Measurements from ENCODE around the gene CAPN11. TPM values are rescaled to one million over a fixed set of nuclear protein-coding genes. Genes with fewer than 3 reads are reported as not detected.

The CAPN11 gene
- total RNA-seq, 1 experiment from 2014 or later, result 0.28 TPM

- H3K27me3 ChIP-seq (ENCODE audit: insufficient read depth, low read length), result no peaks in the 10 kb centered on the region
- H2AK5ac ChIP-seq (ENCODE audit: insufficient read length, low read length), result no peak overlapping the region
- DNase-seq, result no peak
- Mint-ChIP-seq H3K27me3 (ENCODE audit: low read depth) (no peaks in the 10 kb centered on the region; the same call in 1 of the 2 replicates), H3K4me1 (peaks cover 16 to 18% of the 10 kb centered on the region in 2 experiments), H3K9me3 (no peaks in the 10 kb centered on the region), H3K4me3 (no peak overlapping the region), H3K27ac (0 out of 7 replicates have a peak overlapping the region, but pooled peaks of 2 of the 3 experiments have one; percentile 3 to 4), H3K36me3 (ENCODE audit: insufficient read depth in 1 of 3, low read depth in 3 of 3) (no peaks in the 10 kb centered on the region; a peak in 1 of 7 replicates)
- H3K9me3 ChIP-seq (ENCODE audit: control insufficient read depth, low read depth, low read length), result no peaks in the 10 kb centered on the region
- H4K8ac ChIP-seq (replicated peaks; ENCODE audit: insufficient read length, low read depth, low read length), result no peak overlapping the region
- H4K20me1 ChIP-seq (ENCODE audit: control insufficient read depth, insufficient read depth, insufficient read length), result no peaks in the 10 kb centered on the region
- no CpG with 5 or more reads among the region's 7 CpGs for WGBS (ENCODE audit: extremely low coverage, insufficient read length, low lambda C conversion rate)
- peaks cover 4% of the 10 kb centered on the region; the same call in 1 of the 2 replicates for H3K4me1 ChIP-seq (ENCODE audit: insufficient read depth, low read length)
- no peak overlapping the region for H4K91ac ChIP-seq (ENCODE audit: insufficient read length, low read depth, low read length)
- no peak overlapping the region for H2BK120ac ChIP-seq (ENCODE audit: low read depth, low read length, poor library complexity, severe bottlenecking)
- H3K4ac ChIP-seq (ENCODE audit: low read depth, low read length), result no peak overlapping the region
- H3K56ac ChIP-seq (ENCODE audit: insufficient read length, low read depth, low read length), result no peak overlapping the region
- no peak overlapping the region for H3K4me2 ChIP-seq (ENCODE audit: insufficient read depth, insufficient read length, low read length)
- no peaks in the 10 kb centered on the region for H3K23me2 ChIP-seq (ENCODE audit: insufficient read length, low read depth, low read length, poor library complexity, severe bottlenecking)
- H3K79me1 ChIP-seq (ENCODE audit: insufficient read depth, low read depth, low read length, poor library complexity, severe bottlenecking), result no peaks in the 10 kb centered on the region
- H2AFZ ChIP-seq (ENCODE audit: low read length), result no peak overlapping the region
- no peak overlapping the region for H3K14ac ChIP-seq (ENCODE audit: insufficient read depth, low read length)
- no peak overlapping the region for H3T11ph ChIP-seq (ENCODE audit: low read length)
- H3K18ac ChIP-seq (ENCODE audit: insufficient read length, low read depth, low read length), result no peak overlapping the region
- H3K27ac ChIP-seq (ENCODE audit: insufficient read length, low read depth, low read length), result no peak overlapping the region
- no peak overlapping the region for H2BK12ac ChIP-seq (ENCODE audit: insufficient read length, low read depth, low read length)
- H3K23ac ChIP-seq (ENCODE audit: insufficient read length, low read depth, low read length), result no peak overlapping the region
- no peak overlapping the region for H2BK15ac ChIP-seq (ENCODE audit: low read depth, low read length)
- H2BK20ac ChIP-seq (ENCODE audit: low read depth, low read length, poor library complexity, severe bottlenecking), result no peak overlapping the region
- H3K9ac ChIP-seq (ENCODE audit: extremely low read depth, insufficient read length, low read length), result no peak overlapping the region
- TF ChIP-seq CTCF (conservative IDR thresholded peaks at IDR 0.05), result no peak
- no peaks in the 10 kb centered on the region for H3K79me2 ChIP-seq (ENCODE audit: insufficient read depth, low read length)
- no peak overlapping the region for H4K5ac ChIP-seq (ENCODE audit: insufficient read length, low read depth, low read length)
- no peak overlapping the region for H2BK5ac ChIP-seq (ENCODE audit: insufficient read length, low read length)
These were observed 21.0 kb downstream of the CAPN11 start for GRCh38 chr6:44179648-44180047.

Measured in H9 (cell line).